Mucosa of descending colon (tissue), 3 donors: Measurements from ENCODE around the gene NKPD1. TPM values are rescaled to one million over a fixed set of nuclear protein-coding genes. Genes with fewer than 3 reads are reported as not detected.

Experiments
- ATAC-seq: fragments of 200-7000 bp; cut with Tn5 transposase; one replicate; pipeline ENCODE4 v1.9.1; 2020; ENCODE audit warnings: mild to moderate bottlenecking, moderate library complexity
- DNase-seq, 3 donors: peaks; one replicate each; pipeline ENCODE4 v3.0.0-alpha.2; 2020
- H3K36me3 ChIP-seq: fragments of 200-600 bp; one replicate; pipeline ENCODE4 v1.8.0; 2021; ENCODE audit warnings: low read depth, mild to moderate bottlenecking
- H3K4me1 ChIP-seq: fragments of 200-600 bp; one replicate; pipeline ENCODE4 v1.8.0; 2021; ENCODE audit warnings: low read depth, mild to moderate bottlenecking
- H3K4me3 ChIP-seq: fragments of 200-600 bp; one replicate; pipeline ENCODE4 v1.8.0; 2021; ENCODE audit warnings: mild to moderate bottlenecking
- H3K9me3 ChIP-seq: fragments of 200-600 bp; one replicate; pipeline ENCODE4 v1.8.0; 2021; ENCODE audit warnings: mild to moderate bottlenecking
- CTCF ChIP-seq: fragments of 200-600 bp; IDR thresholded peaks from one replicate; pipeline ENCODE4 v1.8.0; 2022; ENCODE audit warnings: antibody characterized with exemption, mild to moderate bottlenecking
- intact Hi-C, 2 donors: fragments of 100-400 bp; cut with DNase I in 1 of 2; cut with micrococcal nuclease in 1 of 2; formaldehyde crosslinking; loops; one replicate each; pipeline versions ENCODE4 v1.11.0 to v1.11.1; 2022; cut with DNase I, micrococcal nuclease
- total RNA-seq, 3 donors: library from RNA; stranded (reverse); fragmentation: NEBNext Ultra II Directional in 2 of 3; extraction: Animal tissue kit (Norgen Biotek cat#: 25700) in 2 of 3; gene quantifications; one replicate each; pipeline versions ENCODE4 v1.2.1 to v1.2.4, GENCODE V29; 2021 to 2023
- donor health status: DM: no; HTN: no; CAD: no; lungs with moderate emphysema.
- donor health status: DM: no; HTN: no; CAD: no.
- donor health status: DM: no; HTN: yes; CAD: no.

The NKPD1 gene
- total RNA-seq, 3 donors from 2014 or later: not detected

DNA sequence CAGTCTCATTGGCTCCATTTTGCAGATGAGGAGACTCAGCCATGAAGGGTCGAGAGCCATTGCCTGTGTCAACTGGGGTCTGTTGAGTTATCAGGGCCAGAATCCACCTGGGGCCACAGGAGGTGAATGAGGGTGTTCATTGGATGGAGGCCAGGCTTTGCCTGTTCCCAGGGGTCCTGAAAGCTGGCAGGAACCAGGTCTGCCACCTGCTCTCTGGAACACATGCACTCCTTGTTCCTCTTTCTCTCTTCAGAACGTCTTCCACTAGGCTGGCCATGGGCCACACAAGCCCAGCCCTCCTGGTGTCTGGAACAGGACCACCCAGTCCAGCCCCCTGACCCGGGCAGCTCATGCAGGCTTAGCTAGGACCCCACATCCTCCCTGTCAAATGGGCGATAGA, 46.7 kb downstream of the NKPD1 start:
- H3K4me1 ChIP-seq: peaks cover 62% of the 10 kb centered on the region
- no peak overlapping the region for H3K4me3 ChIP-seq
- ATAC-seq: no peak
- intact Hi-C loops: no loop called here
- no peaks in the 10 kb centered on the region for H3K36me3 ChIP-seq
- no peak for TF ChIP-seq CTCF
- no peaks in the 10 kb centered on the region for H3K9me3 ChIP-seq
- no peak for DNase-seq

- intact Hi-C loops: no loop called here
- H3K4me1 ChIP-seq: peaks cover 57% of the 10 kb centered on the region
- H3K9me3 ChIP-seq: no peaks in the 10 kb centered on the region
- peak; percentile 86 for ATAC-seq
- H3K36me3 ChIP-seq: no peaks in the 10 kb centered on the region
- no peak overlapping the region for H3K4me3 ChIP-seq
- no peak for TF ChIP-seq CTCF
- DNase-seq: peak; percentile 74 to 81 (median 77)
Observed at GRCh38 chr19:45113628-45114027, 47.2 kb downstream of the NKPD1 start.

GRCh38 chr19:45112111-45112827, 48.5 kb downstream of the NKPD1 start:
- TF ChIP-seq CTCF: no peak
- H3K4me3 ChIP-seq: no peak overlapping the region
- DNase-seq (no peak), ATAC-seq (no peak)
- no peaks in the 10 kb centered on the region for H3K9me3 ChIP-seq
- intact Hi-C loops: no loop called here
- H3K4me1 ChIP-seq: peaks cover 44% of the 10 kb centered on the region
- H3K36me3 ChIP-seq: no peaks in the 10 kb centered on the region

Other genes starting within 250 kb of the NKPD1 start
- 10 to 100 TPM in 1 of 3 donors, 1 to 10 TPM in 2; 3.6 to 12.7 (median 9.8) TPM for gene APOC1, start 246.4 kb downstream of the NKPD1 start, total RNA-seq
- gene APOC4, start 218.7 kb downstream of the NKPD1 start, total RNA-seq: not detected
- gene APOC2, start 214.9 kb downstream of the NKPD1 start, total RNA-seq: 1 to 10 TPM in 1 of 3 donors, under 1 TPM in 2; 0.80 to 1.6 (median 0.98) TPM
- 100 to 1,000 TPM in 2 of 3 donors, 10 to 100 TPM in 1; 98.3 to 125 (median 114) TPM for gene CLPTM1, start 205.6 kb downstream of the NKPD1 start, total RNA-seq
- 10 to 100 TPM; 20.9 to 30.3 (median 21.1) TPM for gene RELB, start 159.5 kb downstream of the NKPD1 start, total RNA-seq
- gene CLASRP, start 121.9 kb downstream of the NKPD1 start, total RNA-seq: 100 to 1,000 TPM in 1 of 3 donors, 10 to 100 TPM in 2; 79.4 to 113 (median 93.2) TPM
- gene ZNF296, start 84.5 kb downstream of the NKPD1 start, total RNA-seq: 1 to 10 TPM; 2.8 to 5.0 (median 4.9) TPM
- 10 to 100 TPM; 14.4 to 22.6 (median 21.8) TPM for gene GEMIN7, start 81.7 kb downstream of the NKPD1 start, total RNA-seq
- 10 to 100 TPM; 27.2 to 33.6 (median 31.7) TPM for gene PPP1R37, start 67.8 kb downstream of the NKPD1 start, total RNA-seq
- 10 to 100 TPM; 29.0 to 45.1 (median 37.4) TPM for gene TRAPPC6A, start 17.3 kb upstream of the NKPD1 start, total RNA-seq
- 10 to 100 TPM in 2 of 3 donors, 1 to 10 TPM in 1; 9.8 to 12.3 (median 11.6) TPM for gene BLOC1S3, start 17.8 kb upstream of the NKPD1 start, total RNA-seq
- 1 to 10 TPM in 2 of 3 donors, under 1 TPM in 1; 0.70 to 1.4 (median 1.2) TPM for gene EXOC3L2, start 84.4 kb upstream of the NKPD1 start, total RNA-seq
- 10 to 100 TPM; 15.7 to 34.6 (median 17.0) TPM for gene MARK4, start 90.3 kb upstream of the NKPD1 start, total RNA-seq
- gene CKM, start 161.9 kb upstream of the NKPD1 start, total RNA-seq: 1 to 10 TPM; 1.1 to 2.0 (median 1.6) TPM
- not detected for gene KLC3, start 179.8 kb upstream of the NKPD1 start, total RNA-seq
- gene ERCC2, start 209.6 kb upstream of the NKPD1 start, total RNA-seq: 10 to 100 TPM; 11.2 to 22.9 (median 14.7) TPM
- 10 to 100 TPM; 21.1 to 36.7 (median 30.8) TPM for gene PPP1R13L, start 244.1 kb upstream of the NKPD1 start, total RNA-seq
- gene POLR1G, start 245.7 kb upstream of the NKPD1 start, total RNA-seq: 1 to 10 TPM; 3.2 to 4.1 (median 3.2) TPM